ENCODE measurements around the gene FBXL4.

Gene FBXL4

DNA sequence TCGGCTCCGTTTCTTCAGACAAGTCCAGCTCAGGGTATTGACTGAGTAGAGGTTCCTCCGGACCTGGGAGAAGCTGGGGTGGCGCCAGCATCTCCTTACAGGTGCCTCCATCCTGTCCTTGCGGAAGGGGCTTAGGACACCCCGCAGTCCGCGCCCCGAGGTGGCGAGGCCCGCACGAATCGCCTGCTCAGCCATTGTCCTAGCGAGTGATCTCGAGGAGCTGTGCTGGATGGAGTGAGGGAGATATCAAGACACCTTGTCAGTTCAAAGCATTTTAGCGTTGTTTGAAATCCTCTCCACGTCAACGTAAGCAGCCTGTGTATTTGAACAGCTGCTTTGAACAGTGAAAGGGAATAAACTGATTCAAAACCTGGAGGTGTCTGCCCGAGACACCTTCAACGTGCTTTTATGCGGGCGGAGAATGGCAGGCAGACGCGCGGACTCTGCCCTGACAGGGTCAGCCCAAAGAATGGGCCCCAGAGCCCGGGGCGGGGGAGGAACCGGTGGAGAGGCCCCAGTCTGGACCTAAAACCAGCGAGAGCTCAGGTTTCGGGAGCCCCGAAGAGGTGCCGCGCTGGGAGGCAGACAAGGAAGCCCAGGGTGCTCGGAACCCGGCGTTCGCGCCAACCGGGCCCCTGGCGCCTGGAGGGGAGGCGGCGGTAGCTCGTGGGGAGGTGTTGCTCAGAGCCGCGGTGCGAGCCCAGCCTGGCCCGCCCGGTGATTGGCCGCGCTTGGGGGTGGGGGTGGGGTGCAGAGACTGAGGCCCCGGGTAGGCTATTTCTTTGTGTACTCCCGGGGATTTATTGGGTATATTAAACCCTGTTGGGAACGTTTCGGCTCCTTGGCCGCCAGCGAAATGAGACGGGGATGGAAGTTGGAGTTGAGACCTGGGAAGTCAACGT, 116.4 kb downstream of the FBXL4 start:
- WGBS, 2 donors (ENCODE audit: extremely low coverage in 2 of 2, insufficient read length in 2 of 2, insufficient replicate concordance in 1 of 2) = no CpG with 5 or more reads among the region's 58 CpGs
- H3K4me3 ChIP-seq (ENCODE audit: low read length in 2 of 2) = peak overlapping the region; percentile 73 to 92

DNA sequence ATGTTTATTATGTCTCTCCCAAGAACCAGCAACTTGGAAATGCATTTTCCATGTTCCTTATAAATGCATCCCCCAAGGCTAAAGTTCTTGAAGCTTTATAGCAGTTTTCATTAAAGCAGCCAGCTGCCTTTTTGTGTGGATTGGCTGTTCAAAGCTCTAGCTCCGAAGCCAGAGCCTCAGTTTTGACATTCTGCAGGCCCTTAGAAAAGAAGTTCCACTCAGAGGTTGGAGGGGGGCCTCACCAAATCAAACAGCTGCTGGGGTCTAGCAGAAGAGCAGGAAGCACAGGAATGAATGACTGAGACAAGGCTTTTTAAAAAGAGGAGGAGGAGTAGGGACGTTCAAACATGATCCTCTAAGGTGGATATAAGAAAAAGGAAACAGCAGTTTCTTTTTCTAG, 117.6 kb downstream of the FBXL4 start:
- no peak for DNase-seq (ENCODE audit: low spot score)
- Histone ChIP-seq H3K4me3 (ENCODE audit: low read length in 2 of 2) (peak overlapping the region in 1 of 2 donors; percentile 92), H2BK15ac (ENCODE audit: low read length) (no peak overlapping the region), H3K23ac (ENCODE audit: low read depth, low read length, poor library complexity) (no peak overlapping the region), H3K79me1 (ENCODE audit: low read depth, low read length) (no peaks in the 10 kb centered on the region), H3K14ac (ENCODE audit: low read length) (no peak overlapping the region), H3K9ac (ENCODE audit: low read depth, low read length, poor library complexity) (no peak overlapping the region), H4K8ac (ENCODE audit: low read depth, low read length) (no peak overlapping the region), H2AFZ (ENCODE audit: low read length) (no peak overlapping the region), H3K4me2 (ENCODE audit: insufficient read depth, low read length, poor library complexity, severe bottlenecking) (no peak overlapping the region), H3K27me3 (ENCODE audit: control insufficient read depth in 3 of 3, insufficient read depth in 3 of 3, low read depth in 1 of 3, low read length in 3 of 3) (peaks cover 0 to 65% (median 10%) of the 10 kb centered on the region in 3 experiments), H3K9me3 (replicated peaks in 1 of 2; ENCODE audit: control insufficient read depth in 2 of 2, insufficient read depth in 1 of 2, low read depth in 1 of 2, low read length in 2 of 2) (no peaks in the 10 kb centered on the region), H2BK120ac (ENCODE audit: low read depth, low read length) (no peak overlapping the region), H2AK5ac (ENCODE audit: low read depth, low read length) (no peak overlapping the region), H4K91ac (ENCODE audit: low read depth, low read length, poor library complexity) (no peak overlapping the region), H2BK5ac (ENCODE audit: low read length) (no peak overlapping the region), H3K36me3 (replicated peaks in 1 of 2; ENCODE audit: control insufficient read depth in 2 of 2, insufficient read depth in 2 of 2, low read length in 2 of 2) (peaks cover 0 to under 1% of the 10 kb centered on the region in 2 donors), H2BK12ac (ENCODE audit: low read length) (no peak overlapping the region), H3K4ac (ENCODE audit: low read length) (no peak overlapping the region), H3K4me1 (ENCODE audit: control insufficient read depth in 2 of 2, insufficient read depth in 1 of 2, low read depth in 1 of 2, low read length in 2 of 2) (peaks cover 26 to 28% of the 10 kb centered on the region in 2 donors), H3K27ac (replicated peaks; ENCODE audit: low read length) (no peak overlapping the region), H3K18ac (ENCODE audit: low read length) (no peak overlapping the region)
- WGBS, 2 donors (ENCODE audit: extremely low coverage in 2 of 2, insufficient read length in 2 of 2, insufficient replicate concordance in 1 of 2) = no CpG with 5 or more reads among the region's 2 CpGs

More for the DNA sequence above, 116.4 kb downstream of the FBXL4 start:
- Histone ChIP-seq H3K27me3 (ENCODE audit: control insufficient read depth in 3 of 3, insufficient read depth in 3 of 3, low read depth in 1 of 3, low read length in 3 of 3) (peaks cover 0 to 53% (median 5%) of the 10 kb centered on the region in 3 experiments), H2BK12ac (ENCODE audit: low read length) (no peak overlapping the region), H3K9ac (ENCODE audit: low read depth, low read length, poor library complexity) (peak overlapping the region; percentile 54), H4K8ac (ENCODE audit: low read depth, low read length) (no peak overlapping the region), H3K27ac (replicated peaks; ENCODE audit: low read length) (no peak overlapping the region), H2AFZ (ENCODE audit: low read length) (peak overlapping the region; percentile 68), H3K4me1 (ENCODE audit: control insufficient read depth in 2 of 2, insufficient read depth in 1 of 2, low read depth in 1 of 2, low read length in 2 of 2) (peaks cover 19 to 22% of the 10 kb centered on the region in 2 donors), H3K4ac (ENCODE audit: low read length) (no peak overlapping the region), H4K91ac (ENCODE audit: low read depth, low read length, poor library complexity) (no peak overlapping the region), H2BK15ac (ENCODE audit: low read length) (peak overlapping the region; percentile 68), H3K9me3 (replicated peaks in 1 of 2; ENCODE audit: control insufficient read depth in 2 of 2, insufficient read depth in 1 of 2, low read depth in 1 of 2, low read length in 2 of 2) (no peaks in the 10 kb centered on the region), H2BK120ac (ENCODE audit: low read depth, low read length) (no peak overlapping the region), H3K79me1 (ENCODE audit: low read depth, low read length) (peaks cover 8% of the 10 kb centered on the region), H3K4me2 (ENCODE audit: insufficient read depth, low read length, poor library complexity, severe bottlenecking) (peak overlapping the region; percentile 95), H3K18ac (ENCODE audit: low read length) (peak overlapping the region; percentile 93), H2AK5ac (ENCODE audit: low read depth, low read length) (peak overlapping the region; percentile 10), H2BK5ac (ENCODE audit: low read length) (no peak overlapping the region), H3K36me3 (replicated peaks in 1 of 2; ENCODE audit: control insufficient read depth in 2 of 2, insufficient read depth in 2 of 2, low read length in 2 of 2) (peaks cover 0 to 12% of the 10 kb centered on the region in 2 donors), H3K14ac (ENCODE audit: low read length) (peak overlapping the region; percentile 14), H3K23ac (ENCODE audit: low read depth, low read length, poor library complexity) (peak overlapping the region; percentile 36)
- DNase-seq (ENCODE audit: low spot score) = peak; percentile 29

DNA sequence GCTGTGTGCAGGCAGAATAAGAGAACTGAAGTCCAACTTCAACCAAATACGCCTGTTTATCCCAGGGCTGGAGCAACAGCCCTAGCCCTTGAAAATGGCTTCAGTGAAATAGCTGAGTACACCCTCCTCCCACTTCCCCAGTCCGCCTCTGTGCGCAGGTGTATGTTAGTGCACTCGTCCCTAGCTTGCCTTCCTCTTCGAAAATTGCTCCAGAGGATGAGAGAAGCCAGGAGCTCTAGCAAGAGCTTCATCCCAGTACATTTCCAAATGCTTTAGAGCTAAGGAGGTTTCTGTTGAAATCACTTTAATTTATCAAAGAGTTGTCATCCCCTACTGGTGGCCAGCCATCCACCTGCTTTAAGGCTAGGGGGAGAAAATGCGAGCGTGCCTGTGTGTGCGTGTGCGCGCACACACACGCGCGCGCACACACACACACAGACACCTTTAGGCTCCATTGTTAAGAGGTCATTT, 118.8 kb downstream of the FBXL4 start:
- H3K4me3 ChIP-seq (ENCODE audit: low read length in 2 of 2) = peak overlapping the region; percentile 49 to 92
- H3K79me1 ChIP-seq (ENCODE audit: low read depth, low read length) = no peaks in the 10 kb centered on the region
- peak overlapping the region; percentile 6 for H2AFZ ChIP-seq (ENCODE audit: low read length)
- H3K4me1 ChIP-seq (ENCODE audit: control insufficient read depth in 2 of 2, insufficient read depth in 1 of 2, low read depth in 1 of 2, low read length in 2 of 2) = peaks cover 27 to 29% of the 10 kb centered on the region in 2 donors
- no peak overlapping the region for H3K14ac ChIP-seq (ENCODE audit: low read length)
- no peak overlapping the region for H3K4ac ChIP-seq (ENCODE audit: low read length)
- DNase-seq (ENCODE audit: low spot score) = peak; percentile 36
- H3K18ac ChIP-seq (ENCODE audit: low read length) = no peak overlapping the region
- peak overlapping the region; percentile 35 for H3K4me2 ChIP-seq (ENCODE audit: insufficient read depth, low read length, poor library complexity, severe bottlenecking)
- H2BK5ac ChIP-seq (ENCODE audit: low read length) = no peak overlapping the region
- peaks cover 0 to 71% (median 10%) of the 10 kb centered on the region in 3 experiments for H3K27me3 ChIP-seq (ENCODE audit: control insufficient read depth in 3 of 3, insufficient read depth in 3 of 3, low read depth in 1 of 3, low read length in 3 of 3)
- H3K36me3 ChIP-seq (replicated peaks in 1 of 2; ENCODE audit: control insufficient read depth in 2 of 2, insufficient read depth in 2 of 2, low read length in 2 of 2) = no peaks in the 10 kb centered on the region
- H2BK15ac ChIP-seq (ENCODE audit: low read length) = no peak overlapping the region
- no CpG with 5 or more reads among the region's 14 CpGs for WGBS, 2 donors (ENCODE audit: extremely low coverage in 2 of 2, insufficient read length in 2 of 2, insufficient replicate concordance in 1 of 2)
- no peak overlapping the region for H3K27ac ChIP-seq (replicated peaks; ENCODE audit: low read length)
- no peaks in the 10 kb centered on the region for H3K9me3 ChIP-seq (replicated peaks in 1 of 2; ENCODE audit: control insufficient read depth in 2 of 2, insufficient read depth in 1 of 2, low read depth in 1 of 2, low read length in 2 of 2)
- H3K9ac ChIP-seq (ENCODE audit: low read depth, low read length, poor library complexity) = no peak overlapping the region
- no peak overlapping the region for H2BK120ac ChIP-seq (ENCODE audit: low read depth, low read length)
- H4K8ac ChIP-seq (ENCODE audit: low read depth, low read length) = no peak overlapping the region
- H4K91ac ChIP-seq (ENCODE audit: low read depth, low read length, poor library complexity) = no peak overlapping the region
- H2AK5ac ChIP-seq (ENCODE audit: low read depth, low read length) = no peak overlapping the region
- H3K23ac ChIP-seq (ENCODE audit: low read depth, low read length, poor library complexity) = no peak overlapping the region
- H2BK12ac ChIP-seq (ENCODE audit: low read length) = no peak overlapping the region

DNA sequence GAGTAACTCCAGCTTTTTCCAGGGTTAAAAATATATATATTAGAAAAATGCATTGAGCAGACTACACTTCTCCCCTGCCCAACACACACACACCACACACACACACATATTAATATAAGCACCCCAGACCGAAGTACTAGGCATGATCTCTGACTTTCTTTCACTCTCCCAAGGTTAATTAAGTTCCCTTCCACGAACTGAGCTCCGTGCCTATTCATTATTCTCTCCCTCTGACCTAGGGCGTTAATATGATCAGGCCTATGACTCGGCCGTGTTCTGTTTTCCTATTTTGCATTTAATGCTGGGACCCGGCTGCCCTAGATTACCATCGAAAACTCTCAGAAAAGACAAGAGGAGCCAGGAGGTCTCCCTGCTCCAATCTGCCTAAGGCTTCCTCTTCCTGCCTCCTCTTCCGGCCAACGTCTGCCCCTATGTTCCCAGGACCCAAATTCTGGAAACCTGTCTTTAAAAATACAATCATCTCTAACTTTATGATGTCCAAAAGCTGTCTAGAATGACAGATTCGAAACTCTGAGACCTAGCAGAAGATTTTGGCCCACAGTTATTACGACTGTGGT, 119.4 kb downstream of the FBXL4 start:
- no peak overlapping the region for H2AK5ac ChIP-seq (ENCODE audit: low read depth, low read length)
- no peak overlapping the region for H3K18ac ChIP-seq (ENCODE audit: low read length)
- H2BK12ac ChIP-seq (ENCODE audit: low read length) = no peak overlapping the region
- no peak overlapping the region for H3K27ac ChIP-seq (replicated peaks; ENCODE audit: low read length)
- peak overlapping the region; percentile 13 for H2BK5ac ChIP-seq (ENCODE audit: low read length)
- WGBS, 2 donors (ENCODE audit: extremely low coverage in 2 of 2, insufficient read length in 2 of 2, insufficient replicate concordance in 1 of 2) = no CpG with 5 or more reads among the region's 12 CpGs
- no peak overlapping the region for H2BK15ac ChIP-seq (ENCODE audit: low read length)
- no peaks in the 10 kb centered on the region for H3K79me1 ChIP-seq (ENCODE audit: low read depth, low read length)
- DNase-seq (ENCODE audit: low spot score) = peak; percentile 15
- H2BK120ac ChIP-seq (ENCODE audit: low read depth, low read length) = peak overlapping the region; percentile 50
- no peaks in the 10 kb centered on the region for H3K9me3 ChIP-seq (replicated peaks in 1 of 2; ENCODE audit: control insufficient read depth in 2 of 2, insufficient read depth in 1 of 2, low read depth in 1 of 2, low read length in 2 of 2)
- peak overlapping the region in 1 of 2 donors; percentile 92 for H3K4me3 ChIP-seq (ENCODE audit: low read length in 2 of 2)
- H3K4me2 ChIP-seq (ENCODE audit: insufficient read depth, low read length, poor library complexity, severe bottlenecking) = peak overlapping the region; percentile 46
- H3K23ac ChIP-seq (ENCODE audit: low read depth, low read length, poor library complexity) = no peak overlapping the region
- H3K36me3 ChIP-seq (replicated peaks in 1 of 2; ENCODE audit: control insufficient read depth in 2 of 2, insufficient read depth in 2 of 2, low read length in 2 of 2) = no peaks in the 10 kb centered on the region
- no peak overlapping the region for H3K9ac ChIP-seq (ENCODE audit: low read depth, low read length, poor library complexity)
- no peak overlapping the region for H4K8ac ChIP-seq (ENCODE audit: low read depth, low read length)
- peaks cover 0 to 76% (median 10%) of the 10 kb centered on the region in 3 experiments for H3K27me3 ChIP-seq (ENCODE audit: control insufficient read depth in 3 of 3, insufficient read depth in 3 of 3, low read depth in 1 of 3, low read length in 3 of 3)
- H4K91ac ChIP-seq (ENCODE audit: low read depth, low read length, poor library complexity) = no peak overlapping the region
- no peak overlapping the region for H3K14ac ChIP-seq (ENCODE audit: low read length)
- no peak overlapping the region for H2AFZ ChIP-seq (ENCODE audit: low read length)
- no peak overlapping the region for H3K4ac ChIP-seq (ENCODE audit: low read length)
- H3K4me1 ChIP-seq (ENCODE audit: control insufficient read depth in 2 of 2, insufficient read depth in 1 of 2, low read depth in 1 of 2, low read length in 2 of 2) = peaks cover 27 to 29% of the 10 kb centered on the region in 2 donors
